ENCODE data around the gene LENG1.
"Not testable (repeated sequence)": the region's sequence is repeated elsewhere in the genome, so short reads cannot be mapped to it uniquely, and the experiment has no call there.

LENG1 gene

DNA sequence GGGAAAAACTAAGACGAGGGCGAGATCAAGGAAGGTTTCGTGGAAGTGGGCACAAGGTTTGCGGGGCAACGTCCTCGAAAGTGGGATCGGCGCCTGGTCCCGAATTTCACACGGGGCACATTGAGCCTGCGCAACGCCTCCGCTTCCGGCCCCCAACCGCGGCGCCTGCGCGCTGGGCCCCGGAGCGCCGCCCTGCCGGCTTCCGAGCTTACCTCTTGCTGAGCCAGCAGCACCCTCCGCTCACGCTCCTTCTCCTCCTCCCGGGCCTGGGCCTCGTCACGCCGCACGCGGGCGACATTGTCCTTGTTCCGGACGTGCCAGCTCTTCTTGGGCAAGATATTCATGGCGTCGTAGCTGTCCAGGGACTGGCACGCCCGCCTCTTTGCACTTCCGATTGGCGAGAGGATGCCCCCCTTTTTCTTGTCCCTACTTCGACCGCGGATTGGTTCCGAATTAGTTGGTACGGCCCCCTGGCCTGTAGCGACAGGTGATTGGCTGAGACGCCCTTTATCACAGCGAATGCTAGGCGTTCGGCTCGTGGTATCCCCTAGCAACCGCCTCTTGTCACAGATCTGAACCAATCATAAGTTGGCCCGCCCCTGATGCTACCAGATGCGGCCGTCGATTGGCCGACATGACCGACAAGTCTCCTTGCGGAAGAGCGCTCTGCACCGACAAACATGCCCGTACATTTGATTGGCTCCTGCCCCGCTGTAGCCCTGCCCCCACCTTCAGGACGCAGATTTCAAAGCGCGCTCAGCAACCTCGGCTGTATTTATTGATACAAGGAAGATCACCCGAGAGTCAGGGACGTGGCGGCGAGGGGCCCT, at the start of gene LENG1:
Gene LENG1 (minus strand): TSS at position 370 of the 830 bp plus-strand sequence. CDS start 26 bp downstream, at position 344.
- TF ChIP-seq, protein P1, sequence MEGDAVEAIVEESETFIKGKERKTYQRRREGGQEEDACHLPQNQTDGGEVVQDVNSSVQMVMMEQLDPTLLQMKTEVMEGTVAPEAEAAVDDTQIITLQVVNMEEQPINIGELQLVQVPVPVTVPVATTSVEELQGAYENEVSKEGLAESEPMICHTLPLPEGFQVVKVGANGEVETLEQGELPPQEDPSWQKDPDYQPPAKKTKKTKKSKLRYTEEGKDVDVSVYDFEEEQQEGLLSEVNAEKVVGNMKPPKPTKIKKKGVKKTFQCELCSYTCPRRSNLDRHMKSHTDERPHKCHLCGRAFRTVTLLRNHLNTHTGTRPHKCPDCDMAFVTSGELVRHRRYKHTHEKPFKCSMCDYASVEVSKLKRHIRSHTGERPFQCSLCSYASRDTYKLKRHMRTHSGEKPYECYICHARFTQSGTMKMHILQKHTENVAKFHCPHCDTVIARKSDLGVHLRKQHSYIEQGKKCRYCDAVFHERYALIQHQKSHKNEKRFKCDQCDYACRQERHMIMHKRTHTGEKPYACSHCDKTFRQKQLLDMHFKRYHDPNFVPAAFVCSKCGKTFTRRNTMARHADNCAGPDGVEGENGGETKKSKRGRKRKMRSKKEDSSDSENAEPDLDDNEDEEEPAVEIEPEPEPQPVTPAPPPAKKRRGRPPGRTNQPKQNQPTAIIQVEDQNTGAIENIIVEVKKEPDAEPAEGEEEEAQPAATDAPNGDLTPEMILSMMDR (IDR thresholded peaks at IDR 0.05; ENCODE audit: control insufficient read depth, insufficient read depth, low read depth, low read length, missing control alignments), result peak; percentile 22

GRCh38 chr19:54208784-54209057, 49.2 kb upstream of the LENG1 start:
- H3K4me3 ChIP-seq (ENCODE audit: control insufficient read depth, low read depth, low read length), result no peak overlapping the region
- TF ChIP-seq, protein P1 (IDR thresholded peaks at IDR 0.05; ENCODE audit: control insufficient read depth, insufficient read depth, low read depth, low read length, missing control alignments), result no peak
- no peak for DNase-seq (ENCODE audit: low read depth)

More for the DNA sequence above, at the start of gene LENG1:
- peak; percentile 100 for DNase-seq (ENCODE audit: low read depth)
- H3K4me3 ChIP-seq (ENCODE audit: control insufficient read depth, low read depth, low read length), result peak within 1 kb of the TSS; percentile 59

GRCh38 chr19:54207983-54208783, 48.7 kb upstream of the LENG1 start:
- TF ChIP-seq, protein P1 (IDR thresholded peaks at IDR 0.05; ENCODE audit: control insufficient read depth, insufficient read depth, low read depth, low read length, missing control alignments), result no peak
- DNase-seq (ENCODE audit: low read depth), result no peak
- H3K4me3 ChIP-seq (ENCODE audit: control insufficient read depth, low read depth, low read length), result no peak overlapping the region

- TF ChIP-seq, protein P1 (IDR thresholded peaks at IDR 0.05; ENCODE audit: control insufficient read depth, insufficient read depth, low read depth, low read length, missing control alignments), result no peak
- DNase-seq (ENCODE audit: low read depth), result no peak
- H3K4me3 ChIP-seq (ENCODE audit: control insufficient read depth, low read depth, low read length), result no peak overlapping the region
Measured at GRCh38 chr19:54207676-54207982, 48.1 kb upstream of the LENG1 start.

DNA sequence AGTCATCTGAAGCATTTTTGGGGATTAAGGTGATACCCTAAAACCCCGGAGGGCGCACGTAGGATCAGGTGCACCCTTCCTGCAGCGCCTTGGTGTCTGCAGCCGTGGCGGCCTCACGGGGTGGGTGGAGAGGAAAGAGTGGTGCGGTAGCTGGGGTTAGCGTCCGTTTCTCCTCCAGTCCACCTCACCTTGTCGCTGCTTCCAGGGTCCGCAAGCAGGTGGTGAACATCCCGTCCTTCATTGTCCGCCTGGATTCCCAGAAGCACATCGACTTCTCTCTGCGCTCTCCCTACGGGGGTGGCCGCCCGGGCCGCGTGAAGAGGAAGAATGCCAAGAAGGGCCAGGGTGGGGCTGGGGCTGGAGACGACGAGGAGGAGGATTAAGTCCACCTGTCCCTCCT, 47.7 kb upstream of the LENG1 start:
- not testable (repeated sequence) for DNase-seq (ENCODE audit: low read depth); H3K4me3 ChIP-seq (ENCODE audit: control insufficient read depth, low read depth, low read length)

DNA sequence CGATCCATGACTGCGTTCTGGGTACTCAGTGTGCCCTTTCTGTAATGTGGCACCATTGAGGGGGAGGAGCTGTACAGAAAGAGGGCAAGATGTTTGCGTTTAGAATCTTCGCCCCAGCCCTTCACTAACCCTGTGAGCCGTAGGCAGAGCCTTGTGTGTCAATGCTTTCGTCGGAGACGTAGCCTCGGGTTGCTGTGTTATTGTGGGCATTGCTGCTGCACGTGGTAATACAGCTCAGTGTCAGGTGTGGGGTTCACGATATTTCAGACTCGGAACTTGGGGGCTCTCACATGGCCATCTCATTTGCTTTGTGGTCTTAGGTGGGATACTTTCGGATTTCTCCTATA, 47.3 kb upstream of the LENG1 start:
- H3K4me3 ChIP-seq (ENCODE audit: control insufficient read depth, low read depth, low read length), result no peak overlapping the region
- TF ChIP-seq, protein P1 (IDR thresholded peaks at IDR 0.05; ENCODE audit: control insufficient read depth, insufficient read depth, low read depth, low read length, missing control alignments), result no peak
- DNase-seq (ENCODE audit: low read depth), result no peak
